Measurements from ENCODE around the gene GCC2. TPM values are rescaled to one million over a fixed set of nuclear protein-coding genes. Genes with fewer than 3 reads are reported as not detected.

Gene GCC2
- total RNA-seq, 1 donor from 2014 or later = 84.4 TPM

Other genes with a start within 250 kb of the GCC2 start
- not detected for gene SULT1C3, start 209.2 kb upstream of the GCC2 start, total RNA-seq
- gene SULT1C2, start 160.3 kb upstream of the GCC2 start, total RNA-seq = 4.1 TPM
- gene SULT1C4, start 71.3 kb upstream of the GCC2 start, total RNA-seq = 3.4 TPM
- 60.1 TPM for gene LIMS1, start 85.3 kb downstream of the GCC2 start, total RNA-seq

All from ureter (tissue), 1 donor.